ENCODE data around the gene LIX1L.

DNA sequence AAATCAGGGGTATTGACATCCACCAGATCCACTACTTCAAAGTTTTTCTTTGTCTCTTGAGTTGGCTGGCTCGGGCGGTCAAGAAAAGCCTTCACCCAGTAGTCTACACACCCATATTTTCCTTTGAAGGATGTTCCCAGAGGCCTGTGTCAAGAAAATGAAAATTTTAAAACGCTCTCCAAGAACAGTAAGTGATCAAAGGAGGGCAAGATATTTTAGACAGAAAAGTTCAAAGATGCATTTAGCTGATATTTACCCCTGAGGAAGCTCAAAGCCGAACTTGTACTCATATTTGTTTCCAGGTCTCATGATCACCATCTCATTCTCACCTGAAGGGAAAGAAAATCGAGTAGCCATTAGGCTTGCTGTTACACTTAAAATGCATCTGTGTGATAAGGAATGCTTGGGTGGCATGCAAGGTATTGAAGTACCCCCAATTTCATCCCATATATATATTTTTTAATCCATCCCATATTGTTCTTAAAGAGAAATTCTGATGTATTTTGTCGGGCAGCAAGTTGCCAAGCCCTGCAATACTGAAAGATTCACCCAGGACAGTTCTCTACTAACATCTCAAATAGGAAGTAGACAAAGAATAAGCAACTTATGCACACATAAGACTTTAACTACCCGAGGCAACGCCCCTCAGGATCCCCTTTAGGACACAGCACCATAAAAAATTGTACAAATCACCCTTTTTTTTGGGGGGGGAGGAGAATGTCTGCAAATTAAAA lies 37.5 kb upstream of the LIX1L start:
- TF ChIP-seq, protein P1, sequence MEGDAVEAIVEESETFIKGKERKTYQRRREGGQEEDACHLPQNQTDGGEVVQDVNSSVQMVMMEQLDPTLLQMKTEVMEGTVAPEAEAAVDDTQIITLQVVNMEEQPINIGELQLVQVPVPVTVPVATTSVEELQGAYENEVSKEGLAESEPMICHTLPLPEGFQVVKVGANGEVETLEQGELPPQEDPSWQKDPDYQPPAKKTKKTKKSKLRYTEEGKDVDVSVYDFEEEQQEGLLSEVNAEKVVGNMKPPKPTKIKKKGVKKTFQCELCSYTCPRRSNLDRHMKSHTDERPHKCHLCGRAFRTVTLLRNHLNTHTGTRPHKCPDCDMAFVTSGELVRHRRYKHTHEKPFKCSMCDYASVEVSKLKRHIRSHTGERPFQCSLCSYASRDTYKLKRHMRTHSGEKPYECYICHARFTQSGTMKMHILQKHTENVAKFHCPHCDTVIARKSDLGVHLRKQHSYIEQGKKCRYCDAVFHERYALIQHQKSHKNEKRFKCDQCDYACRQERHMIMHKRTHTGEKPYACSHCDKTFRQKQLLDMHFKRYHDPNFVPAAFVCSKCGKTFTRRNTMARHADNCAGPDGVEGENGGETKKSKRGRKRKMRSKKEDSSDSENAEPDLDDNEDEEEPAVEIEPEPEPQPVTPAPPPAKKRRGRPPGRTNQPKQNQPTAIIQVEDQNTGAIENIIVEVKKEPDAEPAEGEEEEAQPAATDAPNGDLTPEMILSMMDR (IDR thresholded peaks at IDR 0.05), result no peak
- TF ChIP-seq EP300 (IDR thresholded peaks at IDR 0.05), result no peak
- no peak for TF ChIP-seq POLR2AphosphoS5 (IDR thresholded peaks at IDR 0.05)
- TF ChIP-seq POLR2A (IDR thresholded peaks at IDR 0.05), result no peak
